Ramos (cell line): ENCODE results near the gene SYDE2.

ENCODE experiments used
- in situ Hi-C: fragments of 300-500 bp; cut with MboI; formaldehyde crosslinking; loops from one replicate; pipeline ENCODE4 v1.14.3; 2022; ENCODE audit warnings: low sequenced_read_pairs; ENCODE audit not compliant: unreplicated experiment

SYDE2 gene

GRCh38 chr1:85134583-85135391 is 66.0 kb downstream of the SYDE2 start:
- in situ Hi-C loops = no loop called here

- in situ Hi-C loops = no loop called here
Measured at GRCh38 chr1:85133565-85134159, 67.2 kb downstream of the SYDE2 start.

- in situ Hi-C loops = no loop called here
Measured at GRCh38 chr1:85132078-85132720, 68.6 kb downstream of the SYDE2 start.

GRCh38 chr1:85128316-85128715 is 72.5 kb downstream of the SYDE2 start:
- in situ Hi-C loops = no loop called here

GRCh38 chr1:85125891-85126290 is 74.9 kb downstream of the SYDE2 start:
- in situ Hi-C loops = no loop called here

GRCh38 chr1:85124091-85124490 is 76.7 kb downstream of the SYDE2 start:
- in situ Hi-C loops = no loop called here

- in situ Hi-C loops = no loop called here
Measured at GRCh38 chr1:85122169-85122568, 78.6 kb downstream of the SYDE2 start.

- in situ Hi-C loops = no loop called here
Measured at GRCh38 chr1:85121744-85122143, 79.1 kb downstream of the SYDE2 start.

- in situ Hi-C loops = no loop called here
Measured at GRCh38 chr1:85118751-85119150, 82.1 kb downstream of the SYDE2 start.

GRCh38 chr1:85116856-85117255 is 84.0 kb downstream of the SYDE2 start:
- in situ Hi-C loops = no loop called here

- in situ Hi-C loops = no loop called here
Measured at GRCh38 chr1:85115933-85116332, 84.9 kb downstream of the SYDE2 start.

GRCh38 chr1:85111695-85112094 is 89.1 kb downstream of the SYDE2 start:
- in situ Hi-C loops = no loop called here

GRCh38 chr1:85109475-85109874 is 91.3 kb downstream of the SYDE2 start:
- in situ Hi-C loops = no loop called here
